Activated CD8-positive, alpha-beta memory T cell treated with anti-CD3 and anti-CD28 coated beads for 4 hours (primary cell): Measurements from ENCODE around the gene COQ8B.
A peak's percentile ranks its signal among the peaks of the same experiment; 100 is the strongest.
"Not testable (repeated sequence)": the region's sequence is repeated elsewhere in the genome, so short reads cannot be mapped to it uniquely, and the experiment has no call there.

Experiments
- DNase-seq, 2 donors: peaks; one replicate each; pipeline ENCODE4 v3.0.0-alpha.2; 2020; ENCODE audit warnings: low read depth in 2 of 2

The COQ8B gene

DNA sequence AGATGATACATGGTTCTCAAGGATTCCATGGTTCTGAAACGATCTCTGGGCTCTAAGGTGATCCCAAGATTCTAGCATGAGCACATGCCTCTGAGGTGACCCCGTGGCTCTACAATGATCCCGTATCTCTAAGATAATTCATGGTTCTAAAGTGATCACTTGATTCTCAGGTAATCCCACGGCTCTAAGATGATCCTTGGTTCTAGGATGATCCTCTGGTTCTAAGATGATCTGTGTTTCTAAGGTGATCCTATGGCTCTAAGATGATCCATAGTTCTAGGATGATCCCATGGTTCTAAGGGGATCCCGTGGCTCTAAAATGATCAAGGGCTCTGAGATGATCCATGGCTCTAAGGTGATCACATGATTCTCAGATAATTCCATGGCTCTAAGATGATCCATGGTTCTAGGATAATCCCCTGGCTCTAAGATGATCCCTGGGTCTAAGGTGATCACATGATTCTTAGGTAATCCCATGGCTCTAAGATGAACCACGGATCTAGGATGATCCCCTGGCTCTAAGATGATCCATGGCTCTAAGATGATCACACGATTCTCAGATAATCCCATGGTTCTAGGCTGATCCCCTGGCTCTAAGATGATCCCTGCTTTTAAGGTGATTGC, 47.6 kb downstream of the COQ8B start:
- DNase-seq, result no peak

- DNase-seq, result no peak
These were observed 49.1 kb downstream of the COQ8B start for GRCh38 chr19:40667602-40668001.

DNA sequence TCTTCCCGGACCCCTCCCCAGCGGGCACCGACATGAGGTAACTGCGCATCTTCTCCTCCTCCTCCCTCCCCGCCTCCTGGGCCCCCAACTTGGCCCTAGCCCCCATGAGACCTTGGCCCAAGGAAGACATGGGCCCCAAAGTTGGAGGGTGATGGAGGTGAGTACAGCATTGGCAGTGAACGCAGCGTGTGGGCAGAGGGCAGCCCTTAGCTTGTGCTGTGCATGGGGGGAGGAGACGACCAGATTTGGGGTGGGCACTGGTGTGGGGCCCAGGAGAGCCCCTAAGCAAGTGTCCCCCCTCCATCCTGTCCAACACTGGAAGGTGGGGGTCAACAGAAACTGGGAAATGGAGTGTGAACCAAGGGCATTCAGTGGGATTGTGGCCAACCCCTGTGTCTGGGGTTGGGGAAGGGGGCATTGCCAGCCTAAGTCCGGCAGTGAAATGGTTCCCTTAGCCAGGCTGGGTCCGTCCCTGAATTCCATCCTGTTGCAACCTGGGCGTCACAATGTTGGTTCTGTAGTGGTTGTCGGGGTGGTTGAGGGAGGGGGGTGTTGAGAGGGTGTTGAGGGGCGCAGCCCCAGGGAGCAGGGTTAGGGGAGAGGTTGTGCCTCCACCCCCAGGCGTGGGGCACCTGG, 49.8 kb downstream of the COQ8B start:
- DNase-seq, result no peak

- no peak for DNase-seq
These were observed 52.7 kb downstream of the COQ8B start for GRCh38 chr19:40663695-40664692.

DNA sequence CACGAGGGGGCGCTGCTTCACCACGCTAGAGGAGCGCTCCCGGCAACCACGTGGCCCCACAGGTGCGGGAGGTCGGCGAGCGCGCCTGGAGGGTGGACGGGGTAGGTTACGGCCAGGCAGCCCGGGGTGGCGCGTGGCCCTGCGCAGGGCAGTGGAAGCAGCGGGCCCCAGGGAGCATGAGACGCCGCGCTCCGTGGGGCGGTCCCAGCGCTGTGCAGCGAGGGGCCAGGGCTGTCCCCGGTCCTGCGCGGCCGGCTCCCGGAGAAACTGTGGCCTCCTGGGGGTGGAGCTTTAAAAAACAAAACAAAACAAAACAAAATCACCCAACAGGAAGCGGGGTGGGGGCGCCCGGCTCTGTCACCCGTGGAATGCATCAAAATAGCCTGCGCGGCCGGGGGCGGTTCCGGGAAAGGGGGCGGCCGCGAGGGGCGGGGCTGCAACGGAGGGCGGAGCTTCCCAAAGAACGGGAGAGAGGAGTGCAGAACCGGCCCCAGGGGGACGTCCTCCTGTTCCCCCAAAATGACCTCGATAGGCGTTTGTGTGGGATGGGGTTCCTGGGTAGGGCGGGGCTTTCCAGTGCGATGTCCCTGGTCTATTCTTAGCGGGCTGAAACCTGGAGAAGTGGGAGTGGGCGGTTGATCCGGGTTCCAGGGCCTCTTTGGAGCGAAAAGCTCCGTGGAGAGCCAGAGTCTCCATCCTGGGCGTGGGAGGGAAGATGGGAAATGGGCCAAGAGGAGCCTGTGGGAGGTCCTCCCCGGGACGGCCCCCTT, 53.6 kb downstream of the COQ8B start:
- DNase-seq, result peak; percentile 81 to 82

DNA sequence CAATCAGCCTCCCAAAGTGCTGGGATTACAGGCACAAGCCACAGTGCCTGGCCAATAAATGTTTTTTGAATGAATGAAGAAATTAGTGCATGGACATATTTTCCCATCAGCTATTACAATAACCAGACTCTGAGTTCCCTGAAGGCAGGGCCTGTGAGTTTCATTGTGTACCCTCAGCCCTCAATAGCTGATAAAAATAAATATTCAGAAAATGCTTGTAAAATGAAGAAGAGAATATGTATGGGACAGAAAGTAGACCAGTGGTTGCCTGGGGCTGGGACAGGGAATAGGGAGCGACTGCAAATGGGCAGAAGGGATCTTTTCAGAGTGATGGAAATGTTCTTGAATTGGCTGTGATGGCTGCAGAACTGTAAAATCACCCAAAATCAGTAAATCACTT, 55.1 kb downstream of the COQ8B start:
- DNase-seq, result no peak

DNA sequence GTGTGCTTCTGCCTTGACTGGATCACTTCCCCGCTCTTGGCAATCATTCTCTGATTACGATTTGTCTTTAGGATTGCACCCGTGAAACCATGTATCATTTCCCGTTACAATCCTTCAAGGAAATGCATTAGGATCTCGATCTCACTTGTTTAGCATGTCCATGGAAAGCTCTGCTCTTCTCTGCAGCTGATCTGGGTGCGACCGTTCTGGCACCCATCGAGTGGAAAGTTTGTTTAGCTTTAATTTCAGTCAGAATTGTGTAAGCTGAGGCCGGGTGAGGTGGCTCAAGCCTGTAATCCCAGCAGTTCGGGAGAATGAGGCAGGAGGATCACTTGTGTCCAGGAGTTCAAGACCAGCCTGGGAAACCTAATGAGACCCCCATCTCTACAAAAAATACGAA, 57.1 kb downstream of the COQ8B start:
- DNase-seq, result no peak

GRCh38 chr19:40659116-40659515, 57.6 kb downstream of the COQ8B start:
- no peak for DNase-seq

DNA sequence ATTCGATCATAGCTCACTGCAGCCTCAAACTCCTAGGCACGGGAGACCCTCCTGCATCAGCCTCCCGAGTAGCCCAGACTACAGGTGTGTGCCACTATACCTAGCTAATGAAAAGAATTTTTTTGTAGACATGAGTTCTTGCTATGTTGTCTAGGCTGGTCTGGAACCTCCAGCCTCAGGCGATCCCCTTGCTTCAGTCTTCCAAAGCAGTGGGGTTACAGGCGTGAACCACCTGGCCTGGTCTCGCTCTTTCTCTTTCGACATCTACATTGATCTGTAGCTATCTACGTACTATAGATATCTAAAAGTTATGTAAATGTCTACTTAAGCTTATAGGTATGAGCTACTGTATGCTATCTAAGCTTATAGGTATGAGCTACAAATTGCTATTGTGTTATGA, 58.7 kb downstream of the COQ8B start:
- DNase-seq, result no peak

DNA sequence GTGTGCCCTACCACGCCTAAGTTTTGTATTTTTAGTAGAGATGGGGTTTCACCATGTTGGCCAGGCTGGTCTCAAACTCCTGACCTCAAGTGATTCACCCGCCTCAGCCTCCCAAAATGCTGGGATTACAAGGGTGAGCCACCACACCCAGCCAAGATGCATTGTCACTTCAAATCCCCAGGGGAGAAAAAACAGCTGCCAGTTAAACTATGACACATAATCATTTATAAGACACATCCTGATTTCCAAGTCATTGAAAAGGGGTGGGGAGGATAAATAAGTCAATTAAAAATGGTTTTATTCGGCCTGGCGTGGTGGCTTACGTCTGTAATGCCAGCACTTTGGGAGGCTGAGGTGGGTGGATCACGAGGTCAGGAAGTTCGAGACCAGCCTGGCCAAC, 61.0 kb downstream of the COQ8B start:
- not testable (repeated sequence) for DNase-seq

- DNase-seq, result not testable (repeated sequence)
These were observed 64.4 kb downstream of the COQ8B start for GRCh38 chr19:40652303-40652702.

DNA sequence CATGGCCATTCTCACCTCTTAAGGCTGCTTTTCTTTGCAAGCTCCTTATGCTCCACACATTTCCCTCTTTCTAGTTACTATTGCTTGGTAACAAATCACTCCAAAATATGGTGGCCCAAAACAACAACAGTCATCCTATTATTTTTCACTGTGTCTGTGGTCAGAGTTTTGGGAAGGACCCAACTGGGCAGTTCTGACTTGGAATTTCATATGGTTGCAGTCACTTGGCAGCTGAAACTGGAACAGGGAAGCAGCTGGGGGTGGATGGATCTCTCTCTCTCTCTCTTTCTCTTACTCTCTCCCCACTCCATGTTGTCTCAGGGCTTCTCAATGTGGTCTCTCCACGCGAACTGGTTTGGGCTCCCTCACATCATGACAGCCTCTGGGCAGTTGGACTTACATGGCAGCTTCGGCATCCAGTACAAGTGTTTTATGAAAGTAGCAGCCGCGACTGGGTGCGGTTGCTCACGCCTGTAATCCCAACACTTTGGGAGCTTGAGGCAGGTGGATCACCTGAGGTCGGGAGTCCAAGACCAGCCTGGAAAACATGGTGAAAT, 65.9 kb downstream of the COQ8B start:
- DNase-seq, result no peak

GRCh38 chr19:40649903-40650675, 66.6 kb downstream of the COQ8B start:
- DNase-seq, result not testable (repeated sequence)

GRCh38 chr19:40646743-40647254, 69.9 kb downstream of the COQ8B start:
- DNase-seq, result no peak

GRCh38 chr19:40642757-40643305, 73.9 kb downstream of the COQ8B start:
- no peak for DNase-seq

GRCh38 chr19:40642051-40642706, 74.5 kb downstream of the COQ8B start:
- DNase-seq, result no peak
